Measurements from ENCODE around the gene HS3ST5.
"Not testable (repeated sequence)": the region's sequence is repeated elsewhere in the genome, so short reads cannot be mapped to it uniquely, and the experiment has no call there.

Gene HS3ST5

DNA sequence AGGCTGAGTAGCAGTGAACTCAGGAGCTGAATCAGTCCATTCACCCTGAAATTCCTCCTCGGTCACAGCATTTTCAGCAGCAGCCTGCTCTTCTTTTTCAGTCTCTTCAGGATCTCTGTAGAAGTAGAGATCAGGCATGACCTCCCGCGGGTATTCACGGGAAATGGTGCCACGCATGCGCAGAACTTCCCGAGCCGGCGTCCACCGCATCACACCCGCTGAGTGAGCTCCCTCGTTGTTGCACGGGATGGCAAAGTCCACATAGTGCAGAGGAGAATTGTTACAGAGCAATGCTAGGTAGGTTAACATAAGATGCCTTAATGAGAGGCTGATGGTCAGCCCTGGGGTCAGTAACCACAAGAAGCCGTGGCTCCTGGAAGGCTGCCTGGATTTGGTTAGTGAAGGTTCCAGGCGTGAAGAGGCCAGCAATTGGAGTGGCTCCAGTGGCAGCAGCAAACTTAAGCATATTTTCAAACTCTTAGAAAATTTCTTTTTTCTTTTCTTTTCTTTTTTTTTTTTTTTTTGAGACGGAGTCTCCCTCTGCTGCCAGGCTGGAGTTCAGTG is 258.4 kb downstream of the HS3ST5 start:
- DNase-seq: no peak

DNA sequence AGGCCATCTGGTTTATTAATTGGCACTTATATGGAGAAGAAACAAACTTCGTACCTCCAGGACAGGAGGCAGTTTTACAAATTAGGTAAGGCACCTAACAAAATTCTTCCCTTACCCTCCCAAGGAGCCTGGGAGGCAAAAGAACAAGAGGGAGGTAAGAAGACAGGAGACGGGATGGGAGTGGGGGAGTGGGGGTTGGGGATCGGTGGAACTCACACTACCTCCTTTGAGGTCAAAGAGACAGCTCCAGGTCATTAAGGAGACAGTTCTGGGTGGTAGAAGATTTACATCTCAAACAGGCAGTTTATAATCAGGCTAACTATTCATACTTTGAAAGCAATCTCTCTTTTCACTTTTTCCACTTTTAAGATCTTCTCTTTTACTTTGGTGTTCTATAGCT is 259.6 kb downstream of the HS3ST5 start:
- no peak for DNase-seq

DNA sequence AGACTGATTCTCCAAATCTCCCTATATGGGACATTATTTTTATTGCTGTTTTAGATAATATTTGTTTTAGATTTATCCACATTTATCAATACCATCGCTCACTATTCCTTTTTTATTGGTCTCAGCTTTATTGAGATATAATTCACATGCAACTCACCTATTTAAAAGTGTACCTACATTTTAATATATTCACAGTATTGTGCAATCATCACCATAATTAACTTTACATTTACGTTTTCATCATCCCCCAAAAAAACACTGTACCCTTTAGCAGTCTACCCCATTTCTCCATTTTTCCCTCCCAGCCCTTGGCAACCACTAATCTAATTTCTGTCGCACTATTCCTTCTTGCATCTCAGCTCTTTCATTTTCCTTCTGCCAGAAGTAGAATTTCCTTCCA is 261.1 kb downstream of the HS3ST5 start:
- no peak for DNase-seq

DNA sequence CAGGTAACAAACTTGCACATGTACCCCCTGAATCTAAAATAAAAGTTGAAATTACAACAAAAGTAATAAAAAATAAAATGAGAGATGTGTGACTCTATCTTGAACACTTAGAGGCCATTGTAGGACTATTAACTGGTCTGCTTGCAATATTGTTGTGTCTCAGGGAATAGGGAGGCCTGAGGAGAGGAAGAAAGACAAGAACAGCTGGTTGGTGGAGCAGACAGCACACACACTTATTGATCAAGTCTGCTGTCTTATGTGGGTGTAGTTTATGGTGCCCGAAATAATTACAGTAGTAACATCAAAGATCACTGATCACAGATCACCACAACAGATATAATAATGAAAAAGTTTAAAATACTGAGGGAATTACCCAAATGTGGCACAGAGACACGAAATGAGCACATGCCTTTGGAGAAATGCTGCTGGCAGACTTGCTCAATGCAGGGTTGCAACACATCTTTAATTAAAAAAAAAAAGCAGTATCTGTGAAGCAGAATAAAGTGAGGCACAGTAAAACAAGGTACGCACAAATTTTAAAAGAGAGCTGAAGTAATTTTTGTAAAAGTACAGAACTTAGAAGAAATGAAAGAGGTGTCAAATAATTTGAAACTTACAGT is 261.8 kb downstream of the HS3ST5 start:
- DNase-seq: no peak

DNA sequence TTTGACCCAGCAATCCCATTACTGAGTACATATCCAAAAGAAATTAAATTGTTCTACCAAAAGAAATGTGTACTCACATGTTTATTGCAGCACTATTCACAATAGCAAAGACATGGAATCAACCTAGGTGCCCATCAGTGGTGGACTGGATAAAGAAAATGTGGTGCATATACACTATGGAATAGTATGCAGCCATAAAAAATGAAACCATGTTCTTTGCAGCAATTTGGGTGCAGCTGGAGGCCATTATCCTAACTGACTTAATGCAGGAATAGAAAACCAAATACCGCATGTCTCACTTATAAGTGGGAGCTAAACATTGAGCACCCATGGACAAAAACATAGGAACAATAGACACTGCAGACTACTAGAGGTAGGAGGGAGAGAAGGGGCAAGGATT is 262.4 kb downstream of the HS3ST5 start:
- not testable (repeated sequence) for DNase-seq

DNA sequence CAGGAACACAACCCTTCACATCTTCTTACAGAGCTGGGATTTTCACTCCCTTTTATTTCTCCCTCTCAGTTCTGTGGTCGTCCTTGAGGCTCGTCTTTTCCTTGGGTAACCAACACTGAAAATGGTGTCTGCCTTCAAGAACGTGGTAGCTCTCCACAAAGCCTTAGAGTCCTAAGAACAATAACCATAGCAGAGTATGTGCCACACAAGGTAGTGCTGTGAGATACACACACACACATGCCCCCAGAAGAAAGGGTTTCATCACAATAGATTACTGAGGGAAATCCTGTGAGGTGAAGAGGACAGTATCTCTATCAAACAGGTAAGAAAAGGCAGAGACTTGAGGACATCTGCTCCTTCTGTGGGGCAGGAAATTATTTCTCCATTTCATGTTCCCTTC is 267.0 kb downstream of the HS3ST5 start:
- no peak for DNase-seq

DNA sequence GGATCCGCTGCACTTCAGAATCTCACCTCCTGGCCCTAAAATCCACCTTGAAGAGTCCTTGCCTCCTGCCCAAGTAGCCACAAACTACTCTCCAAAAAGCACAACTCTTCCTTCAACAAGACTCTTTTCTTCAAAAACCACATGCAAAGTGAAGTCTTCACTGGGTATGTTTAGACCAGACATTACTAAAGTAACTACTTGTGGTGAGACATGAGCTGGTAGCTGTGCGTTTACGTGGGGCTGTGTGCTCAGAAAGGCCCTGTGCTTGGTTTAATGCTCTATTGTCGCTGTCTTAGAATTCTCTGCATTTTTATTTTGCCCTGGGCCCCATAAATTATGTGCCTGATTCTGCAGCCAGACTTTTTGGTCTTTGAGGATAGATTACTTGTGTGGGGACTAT is 267.5 kb downstream of the HS3ST5 start:
- DNase-seq: no peak

DNA sequence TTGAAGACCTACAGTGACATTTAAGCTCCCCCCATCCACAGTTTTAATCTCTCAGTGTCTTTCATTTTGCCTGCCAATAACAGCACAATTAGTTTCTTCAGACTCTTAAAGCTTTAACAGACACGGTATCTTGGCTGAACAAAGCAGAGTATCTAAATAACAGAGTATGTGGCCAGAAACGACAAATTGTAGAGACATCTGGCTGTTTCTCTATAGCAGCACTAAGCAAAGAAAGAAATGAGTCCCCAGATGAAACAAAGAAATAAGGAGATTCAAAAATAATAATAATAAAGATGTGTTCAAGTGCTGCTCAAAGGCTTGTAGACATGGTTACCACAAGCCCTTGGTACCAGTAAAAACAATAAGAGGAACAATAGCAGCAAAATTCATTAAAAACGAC is 274.1 kb downstream of the HS3ST5 start:
- DNase-seq: no peak

DNA sequence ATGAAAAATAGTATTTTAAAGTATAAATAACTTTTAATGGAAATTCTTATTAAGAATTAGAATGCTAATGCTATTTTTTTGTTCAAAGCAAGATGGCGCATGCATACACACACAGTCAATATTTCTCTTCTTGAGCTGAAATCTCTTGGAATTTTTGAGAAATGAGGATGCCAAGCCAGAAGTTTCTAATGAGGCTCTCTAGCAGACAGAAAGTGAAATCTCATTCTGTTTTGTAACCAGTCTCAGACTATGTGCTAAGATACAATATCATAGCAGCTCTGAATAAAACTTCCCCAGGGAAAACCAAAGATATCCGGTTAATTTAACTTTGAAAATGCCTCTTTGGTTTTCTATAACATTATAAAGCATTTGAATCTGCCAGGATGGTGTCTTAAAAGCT is 274.7 kb downstream of the HS3ST5 start:
- no peak for DNase-seq

DNA sequence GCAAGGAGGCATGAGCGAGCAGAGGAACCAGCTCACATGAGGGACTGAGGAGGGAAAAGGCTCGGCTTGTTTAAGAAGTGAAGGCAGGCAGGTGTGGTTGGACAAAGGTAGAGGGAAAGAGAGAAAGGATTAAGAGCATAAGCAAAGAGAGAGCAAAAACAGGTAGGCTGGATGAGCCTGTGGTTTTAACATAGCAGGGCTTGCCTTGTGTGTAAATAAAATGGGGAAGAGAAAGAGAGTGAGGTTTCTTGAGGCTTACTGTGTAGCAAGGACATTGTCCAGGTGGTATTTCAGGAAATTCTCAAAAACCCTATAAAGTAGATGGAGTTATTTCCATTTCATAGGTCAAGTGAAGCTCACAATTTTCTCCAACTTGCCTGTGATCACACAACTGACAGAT is 278.0 kb downstream of the HS3ST5 start:
- no peak for DNase-seq

DNA sequence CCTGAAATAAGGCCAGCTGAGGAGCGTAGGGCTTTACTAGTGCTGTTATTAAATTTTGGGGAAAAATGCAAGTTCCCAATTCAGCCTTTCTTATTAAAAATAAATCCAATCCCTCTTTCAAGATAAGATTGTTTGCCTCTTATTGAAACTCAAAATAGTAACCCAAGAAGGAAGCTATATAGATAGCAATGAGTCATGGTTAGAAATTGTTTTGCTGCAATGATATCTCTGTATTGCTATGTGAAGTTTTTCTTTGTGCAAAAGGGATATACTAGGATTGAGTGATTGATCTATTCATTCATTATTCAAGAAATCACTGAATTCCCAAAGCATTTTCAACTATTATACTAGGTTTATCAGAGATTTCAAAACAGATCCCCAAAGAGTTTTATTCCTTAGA is 278.9 kb downstream of the HS3ST5 start:
- no peak for DNase-seq

DNA sequence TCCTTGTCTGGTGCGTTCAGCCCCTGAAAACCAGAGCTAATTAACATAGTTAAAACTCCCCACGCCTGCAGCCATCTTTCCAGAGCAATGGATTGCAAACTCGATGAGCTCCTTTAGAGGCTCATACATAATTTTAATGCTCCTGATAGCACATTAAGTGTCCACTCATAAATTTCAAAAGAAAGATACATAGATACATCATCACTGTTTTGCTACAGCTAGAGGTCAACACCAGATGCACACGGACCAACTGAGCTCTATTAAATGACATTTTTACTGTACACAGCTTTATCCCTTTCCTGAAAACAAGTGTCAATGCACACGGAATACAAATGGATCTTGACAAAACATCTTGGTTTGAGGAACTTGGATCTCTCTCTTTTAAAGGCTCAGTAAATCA is 280.6 kb downstream of the HS3ST5 start:
- DNase-seq: no peak

DNA sequence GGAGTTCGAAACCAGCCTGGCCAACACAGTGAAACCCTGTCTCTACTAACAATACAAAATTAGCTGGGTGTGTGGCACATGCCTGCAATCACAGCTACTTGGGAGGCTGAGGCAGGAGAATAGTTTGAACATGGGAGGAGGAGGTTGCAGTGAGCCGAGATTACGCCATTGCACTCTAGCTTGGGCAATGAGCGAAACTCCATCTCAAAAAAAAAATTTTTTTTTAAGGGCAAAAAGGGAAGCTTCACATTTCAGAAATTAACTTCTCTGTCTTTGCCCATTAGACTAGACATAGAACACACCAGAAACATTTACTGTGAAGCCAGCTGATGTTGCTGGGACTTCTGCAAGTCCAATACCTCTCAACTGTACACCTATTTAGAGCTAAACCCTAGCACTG is 281.1 kb downstream of the HS3ST5 start:
- DNase-seq: no peak

DNA sequence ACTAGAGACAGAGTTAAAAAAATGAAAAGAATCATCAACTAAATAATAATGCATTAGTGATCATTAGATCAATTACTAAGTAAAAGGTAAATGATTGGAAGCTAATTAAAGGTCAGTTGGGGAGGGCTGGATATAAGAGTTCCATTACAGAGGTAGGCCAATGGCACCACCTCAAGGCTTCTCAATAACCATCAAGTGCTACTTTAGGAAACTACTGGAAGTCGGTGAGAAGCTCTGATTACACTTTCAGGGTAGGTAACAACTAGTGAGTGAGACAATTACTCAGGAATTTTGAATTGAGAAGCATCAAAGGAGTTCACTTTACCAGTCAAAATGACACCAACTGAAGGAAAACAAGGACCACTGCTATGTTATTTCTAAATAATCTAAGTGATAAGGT is 281.7 kb downstream of the HS3ST5 start:
- no peak for DNase-seq

DNA sequence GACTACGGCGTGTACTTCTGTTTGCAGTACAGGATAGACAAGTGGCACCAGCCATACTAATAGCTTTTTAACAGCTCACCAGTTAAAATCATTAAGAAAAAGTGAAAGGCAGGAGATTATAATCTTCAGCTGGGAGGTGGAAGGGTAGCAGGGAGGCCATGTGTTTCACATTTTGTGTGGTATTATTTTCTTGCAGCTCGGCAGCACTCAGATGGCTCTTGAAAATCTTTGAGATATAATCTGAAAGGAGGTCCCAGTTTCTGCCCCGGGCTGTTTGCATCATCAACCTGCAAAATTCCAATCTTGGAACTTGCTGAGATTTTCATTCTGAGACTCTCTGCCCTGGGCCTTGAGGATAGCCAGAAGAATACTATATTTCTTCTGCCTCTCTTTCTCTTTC is 284.4 kb downstream of the HS3ST5 start:
- no peak for DNase-seq

DNA sequence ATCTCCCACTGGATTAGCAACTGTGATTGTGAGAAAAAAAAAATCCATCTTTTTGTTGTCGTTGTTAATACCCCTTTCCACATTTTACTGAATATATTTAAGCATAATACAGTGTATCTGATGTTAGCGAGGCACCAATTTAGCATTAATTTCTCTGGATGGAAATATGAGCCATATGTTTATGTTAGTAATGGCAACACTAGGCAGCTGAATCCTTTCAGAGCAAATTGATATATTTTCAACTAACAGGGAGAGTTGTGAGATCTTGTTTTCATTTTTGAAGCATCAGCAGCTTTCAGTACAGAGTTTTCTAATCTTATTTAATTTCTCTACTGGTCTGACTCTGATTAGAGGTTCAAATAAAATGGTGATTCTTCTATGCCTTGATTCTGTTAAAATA is 287.1 kb downstream of the HS3ST5 start:
- DNase-seq: no peak

DNA sequence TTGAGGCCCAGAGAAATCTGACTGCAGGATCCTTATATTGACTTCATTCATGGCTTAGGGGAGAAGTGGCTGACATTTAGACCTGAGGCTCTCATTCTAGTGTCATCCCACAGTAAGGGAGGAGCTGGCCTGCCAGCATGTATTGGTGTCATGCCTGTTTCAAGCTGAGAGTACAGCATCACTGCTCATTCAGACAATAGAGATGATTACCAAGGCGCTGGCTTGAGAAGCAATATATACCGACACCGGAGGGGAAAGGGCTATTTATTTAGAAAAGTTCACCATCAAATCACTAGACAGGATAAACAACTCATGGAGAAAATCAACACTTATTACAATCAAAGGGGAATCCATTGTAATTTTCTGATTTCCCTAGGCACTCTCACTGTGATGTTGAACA is 287.5 kb downstream of the HS3ST5 start:
- DNase-seq: no peak

DNA sequence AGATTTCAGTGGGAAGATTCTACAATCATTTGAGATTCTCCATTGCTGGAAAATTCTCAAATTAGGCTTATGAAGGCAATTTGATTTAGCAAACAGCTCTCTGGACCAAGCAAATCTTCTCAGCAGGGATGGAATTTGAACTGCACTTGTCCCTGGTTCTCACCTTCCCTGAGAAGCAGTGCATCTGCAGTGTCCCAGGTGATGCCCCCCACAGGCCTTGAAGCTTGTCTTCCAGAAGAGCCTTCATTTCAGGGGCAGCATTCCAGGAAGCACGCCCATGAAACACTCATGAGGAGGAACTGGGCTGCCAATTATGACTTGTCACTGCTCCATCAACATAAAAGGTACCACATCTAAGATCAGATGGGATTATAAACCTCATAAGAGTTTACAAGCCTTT is 289.0 kb downstream of the HS3ST5 start:
- no peak for DNase-seq

DNA sequence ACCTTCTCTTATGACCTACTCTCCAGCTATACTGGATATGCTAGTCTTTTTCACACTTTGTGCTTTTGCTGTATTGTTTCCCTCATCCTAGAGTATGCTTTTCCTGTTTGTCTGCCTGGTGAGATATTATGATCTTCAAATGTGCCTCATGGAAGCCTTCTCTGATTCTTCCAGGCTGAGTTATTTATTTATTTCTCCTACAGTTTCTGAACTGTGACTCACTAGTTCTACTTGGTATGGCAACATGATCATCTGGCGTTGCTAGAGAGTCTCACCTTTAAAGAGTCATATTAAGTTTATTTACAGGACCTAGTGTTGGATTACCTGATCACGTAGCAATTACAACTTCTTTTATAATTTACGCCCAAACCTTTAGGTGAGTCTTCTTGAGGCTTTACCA is 290.7 kb downstream of the HS3ST5 start:
- no peak for DNase-seq

DNA sequence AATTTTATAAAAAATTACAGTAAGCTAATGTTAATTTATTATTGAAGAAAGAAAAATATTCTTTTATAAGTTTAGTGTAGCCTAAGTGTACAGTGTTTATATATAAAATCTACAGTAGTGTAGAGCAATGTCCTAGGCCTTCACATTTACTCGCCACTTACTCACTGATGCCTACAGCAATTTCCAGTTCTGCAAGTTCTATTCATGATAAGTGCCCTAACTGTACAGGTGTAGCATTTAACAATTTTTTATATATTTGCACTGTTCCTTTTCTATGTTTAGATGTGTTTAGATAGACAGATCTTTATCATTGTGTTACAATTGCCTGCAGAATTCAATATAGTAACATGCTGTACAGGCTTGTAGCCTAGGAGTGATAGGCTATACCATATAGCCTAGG is 291.8 kb downstream of the HS3ST5 start:
- DNase-seq: no peak

DNA sequence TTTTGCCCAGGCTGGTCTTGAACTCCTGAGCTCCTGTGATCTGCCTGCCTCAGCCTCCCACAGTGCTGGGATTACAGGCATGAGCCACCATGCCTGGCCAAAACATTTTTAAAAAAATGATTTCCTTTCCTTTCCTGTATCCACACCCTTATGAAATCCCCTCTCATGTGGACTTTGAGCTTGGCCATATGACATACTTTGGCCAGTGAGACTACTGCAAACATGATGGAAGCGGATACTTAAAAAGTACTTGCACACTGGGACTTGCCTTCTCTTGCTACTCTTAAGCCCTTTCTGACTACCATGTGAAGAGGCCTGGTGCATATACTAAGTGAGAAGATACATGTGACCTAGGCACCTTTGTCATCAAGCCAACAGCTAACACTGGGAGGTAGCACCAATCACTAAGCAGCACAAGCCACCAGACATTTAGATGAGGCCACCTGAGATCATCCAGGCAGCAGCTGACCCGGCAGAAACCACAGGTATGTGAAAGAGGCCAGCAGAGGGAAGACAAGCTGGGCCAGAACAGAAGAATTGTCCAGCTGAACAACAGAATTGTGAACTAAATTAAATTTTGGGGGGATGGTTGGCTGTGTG is 293.4 kb downstream of the HS3ST5 start:
- DNase-seq: no peak

DNA sequence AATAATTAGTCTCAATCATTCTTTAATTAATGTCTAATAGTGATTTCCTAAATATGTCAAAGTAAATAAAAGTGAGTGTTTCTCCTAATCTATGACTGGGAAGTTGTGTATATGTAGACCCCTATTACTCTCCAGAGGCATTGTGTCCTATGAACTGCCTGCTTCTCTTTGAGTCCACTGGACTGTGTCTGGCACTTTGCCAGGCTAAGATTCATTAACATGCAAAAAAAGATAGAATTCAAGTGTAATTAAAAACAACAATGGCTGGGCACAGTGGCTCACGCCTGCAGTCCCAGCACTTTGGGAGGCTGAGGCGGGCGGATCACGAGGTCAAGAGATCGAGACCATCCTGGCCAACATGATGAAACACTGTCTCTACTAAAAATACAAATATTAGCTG is 298.3 kb downstream of the HS3ST5 start:
- DNase-seq: not testable (repeated sequence)

DNA sequence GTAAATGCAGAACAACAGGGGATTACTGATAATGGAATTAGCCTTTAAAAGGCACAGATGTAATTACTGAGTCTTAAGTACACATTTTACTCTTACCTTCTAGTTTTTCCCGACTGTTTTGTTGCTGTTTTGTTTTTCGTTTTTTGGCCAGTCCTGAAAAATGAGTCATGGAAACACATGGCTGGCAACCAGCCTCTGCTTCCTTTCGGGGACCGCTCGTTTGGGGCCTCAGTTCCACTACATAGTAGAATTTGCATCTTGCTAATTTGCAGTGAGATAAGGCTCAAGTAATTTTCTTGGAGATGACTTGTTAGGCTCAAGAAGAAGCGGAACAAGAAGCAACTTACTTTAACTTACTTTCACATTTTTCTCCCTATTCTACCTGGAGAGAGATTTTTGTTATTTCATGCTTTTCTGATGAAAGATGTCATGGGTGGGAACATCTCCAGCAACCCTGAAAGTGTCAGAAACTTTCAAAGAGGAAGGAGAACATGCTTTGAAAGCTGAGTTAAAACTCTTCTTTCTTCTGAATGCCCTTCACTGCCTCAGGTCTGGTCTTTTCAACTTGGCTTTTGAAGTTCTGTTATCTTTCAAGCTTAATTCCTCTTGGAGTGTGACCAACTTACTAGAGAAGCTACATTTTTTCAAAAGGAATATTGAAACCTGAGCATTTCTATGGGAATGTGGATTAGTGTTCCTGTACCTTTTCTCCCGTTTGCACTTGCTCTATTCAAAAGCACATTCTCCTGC is 300.4 kb downstream of the HS3ST5 start:
- no peak for DNase-seq

DNA sequence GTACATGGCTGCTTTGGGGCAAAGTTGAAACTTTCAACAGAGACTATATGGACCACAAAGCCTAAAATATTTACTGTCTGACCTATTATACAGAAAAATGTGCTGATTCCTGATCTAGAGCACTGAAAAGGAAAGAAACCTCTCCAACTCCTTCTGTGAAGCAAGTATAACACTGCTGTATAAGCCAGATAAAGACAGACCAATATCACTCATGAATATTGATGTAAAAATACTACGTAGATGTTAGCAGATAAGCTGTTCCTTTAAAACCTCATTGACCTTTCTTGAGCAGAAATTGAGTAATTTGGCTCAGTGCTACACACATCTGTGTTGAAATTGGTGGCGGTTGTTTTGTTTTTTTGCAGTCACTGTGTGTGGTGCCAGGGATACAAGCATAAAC is 302.0 kb downstream of the HS3ST5 start:
- no peak for DNase-seq
